ENCODE measurements around the gene THAP11. TPM values are rescaled to one million over a fixed set of nuclear protein-coding genes. Genes with fewer than 3 reads are reported as not detected.

Gene THAP11
- total RNA-seq, 1 experiment from 2014 or later: 46.5 TPM

DNA sequence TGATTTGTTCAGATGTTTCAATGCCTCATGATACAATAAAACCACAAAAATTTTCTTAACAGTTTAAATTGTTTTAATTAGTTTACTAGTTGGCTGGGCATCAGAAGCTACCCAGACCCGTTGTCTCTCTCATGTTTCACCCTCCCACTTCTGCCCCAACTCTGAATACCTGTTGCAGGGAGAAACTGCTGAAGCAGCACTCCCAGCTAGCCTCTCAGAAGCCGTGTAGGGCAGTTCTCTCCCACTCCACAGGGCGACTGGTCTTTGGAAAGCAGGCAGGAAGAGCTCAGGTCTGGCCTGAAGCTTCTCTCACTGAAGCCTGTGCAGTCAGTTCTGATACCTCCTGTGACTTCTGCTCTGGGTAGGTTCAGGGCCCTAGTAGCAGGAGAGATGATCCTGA lies 29.1 kb downstream of the THAP11 start:
- ATAC-seq: no peak

DNA sequence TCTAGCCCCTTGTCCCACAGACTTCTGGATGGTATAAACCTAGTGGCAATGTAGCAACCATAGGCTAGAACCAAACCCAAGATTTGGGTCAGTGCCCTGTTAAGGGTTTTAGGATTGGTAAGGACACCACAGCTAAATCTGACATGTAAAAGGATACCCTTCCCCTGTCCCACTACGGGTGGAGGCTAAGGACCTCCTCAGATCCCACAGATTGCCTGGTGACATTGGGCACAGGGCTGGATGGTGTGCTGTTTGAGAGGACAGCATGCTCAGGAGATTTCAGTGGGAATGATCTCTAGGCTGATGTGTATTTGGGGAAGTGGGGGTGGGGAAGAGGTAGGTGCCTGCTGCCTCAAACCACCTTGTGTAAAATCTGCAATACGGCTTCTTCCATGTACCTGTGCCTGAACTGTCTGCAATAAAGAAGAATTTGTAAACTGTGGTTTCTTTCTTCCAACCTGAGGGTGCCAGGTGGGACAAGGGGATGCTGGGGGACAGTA lies 30.1 kb downstream of the THAP11 start:
- DNase-seq (ENCODE audit: low spot score) (no peak), ATAC-seq (no peak)
- TF ChIP-seq, protein P1, sequence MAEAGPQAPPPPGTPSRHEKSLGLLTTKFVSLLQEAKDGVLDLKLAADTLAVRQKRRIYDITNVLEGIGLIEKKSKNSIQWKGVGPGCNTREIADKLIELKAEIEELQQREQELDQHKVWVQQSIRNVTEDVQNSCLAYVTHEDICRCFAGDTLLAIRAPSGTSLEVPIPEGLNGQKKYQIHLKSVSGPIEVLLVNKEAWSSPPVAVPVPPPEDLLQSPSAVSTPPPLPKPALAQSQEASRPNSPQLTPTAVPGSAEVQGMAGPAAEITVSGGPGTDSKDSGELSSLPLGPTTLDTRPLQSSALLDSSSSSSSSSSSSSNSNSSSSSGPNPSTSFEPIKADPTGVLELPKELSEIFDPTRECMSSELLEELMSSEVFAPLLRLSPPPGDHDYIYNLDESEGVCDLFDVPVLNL (CRISPR knock-in tag; IDR thresholded peaks at IDR 0.05; ENCODE audit: borderline replicate concordance, low read depth): no peak
- TF ChIP-seq ZNF232 (CRISPR knock-in tag; IDR thresholded peaks at IDR 0.05) (no peak), TP53 (CRISPR knock-in tag; IDR thresholded peaks at IDR 0.05) (no peak), RELA (CRISPR knock-in tag; IDR thresholded peaks at IDR 0.05; ENCODE audit: borderline replicate concordance) (no peak), CREB1 (CRISPR knock-in tag; IDR thresholded peaks at IDR 0.05) (no peak), PRRX2 (CRISPR knock-in tag; IDR thresholded peaks at IDR 0.05) (no peak), GRHL2 (CRISPR knock-in tag; IDR thresholded peaks at IDR 0.05; ENCODE audit: insufficient replicate concordance, severe bottlenecking) (no peak), ZBTB21 (CRISPR knock-in tag; IDR thresholded peaks at IDR 0.05; ENCODE audit: borderline replicate concordance) (no peak), FOXP1 (CRISPR knock-in tag; IDR thresholded peaks at IDR 0.05; ENCODE audit: borderline replicate concordance) (no peak), ZNF416 (CRISPR knock-in tag; IDR thresholded peaks at IDR 0.05) (no peak), TEAD1 (CRISPR knock-in tag; IDR thresholded peaks at IDR 0.05) (no peak)
- TF ChIP-seq, protein P2, sequence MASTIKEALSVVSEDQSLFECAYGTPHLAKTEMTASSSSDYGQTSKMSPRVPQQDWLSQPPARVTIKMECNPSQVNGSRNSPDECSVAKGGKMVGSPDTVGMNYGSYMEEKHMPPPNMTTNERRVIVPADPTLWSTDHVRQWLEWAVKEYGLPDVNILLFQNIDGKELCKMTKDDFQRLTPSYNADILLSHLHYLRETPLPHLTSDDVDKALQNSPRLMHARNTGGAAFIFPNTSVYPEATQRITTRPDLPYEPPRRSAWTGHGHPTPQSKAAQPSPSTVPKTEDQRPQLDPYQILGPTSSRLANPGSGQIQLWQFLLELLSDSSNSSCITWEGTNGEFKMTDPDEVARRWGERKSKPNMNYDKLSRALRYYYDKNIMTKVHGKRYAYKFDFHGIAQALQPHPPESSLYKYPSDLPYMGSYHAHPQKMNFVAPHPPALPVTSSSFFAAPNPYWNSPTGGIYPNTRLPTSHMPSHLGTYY (CRISPR knock-in tag; IDR thresholded peaks at IDR 0.05): no peak
- TF ChIP-seq, protein P3, sequence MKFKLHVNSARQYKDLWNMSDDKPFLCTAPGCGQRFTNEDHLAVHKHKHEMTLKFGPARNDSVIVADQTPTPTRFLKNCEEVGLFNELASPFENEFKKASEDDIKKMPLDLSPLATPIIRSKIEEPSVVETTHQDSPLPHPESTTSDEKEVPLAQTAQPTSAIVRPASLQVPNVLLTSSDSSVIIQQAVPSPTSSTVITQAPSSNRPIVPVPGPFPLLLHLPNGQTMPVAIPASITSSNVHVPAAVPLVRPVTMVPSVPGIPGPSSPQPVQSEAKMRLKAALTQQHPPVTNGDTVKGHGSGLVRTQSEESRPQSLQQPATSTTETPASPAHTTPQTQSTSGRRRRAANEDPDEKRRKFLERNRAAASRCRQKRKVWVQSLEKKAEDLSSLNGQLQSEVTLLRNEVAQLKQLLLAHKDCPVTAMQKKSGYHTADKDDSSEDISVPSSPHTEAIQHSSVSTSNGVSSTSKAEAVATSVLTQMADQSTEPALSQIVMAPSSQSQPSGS (CRISPR knock-in tag; IDR thresholded peaks at IDR 0.05; ENCODE audit: borderline replicate concordance, low read depth): no peak
- TF ChIP-seq, protein P4, sequence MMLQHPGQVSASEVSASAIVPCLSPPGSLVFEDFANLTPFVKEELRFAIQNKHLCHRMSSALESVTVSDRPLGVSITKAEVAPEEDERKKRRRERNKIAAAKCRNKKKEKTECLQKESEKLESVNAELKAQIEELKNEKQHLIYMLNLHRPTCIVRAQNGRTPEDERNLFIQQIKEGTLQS (CRISPR knock-in tag; conservative IDR thresholded peaks at IDR 0.05): no peak
- TF ChIP-seq, protein P5, sequence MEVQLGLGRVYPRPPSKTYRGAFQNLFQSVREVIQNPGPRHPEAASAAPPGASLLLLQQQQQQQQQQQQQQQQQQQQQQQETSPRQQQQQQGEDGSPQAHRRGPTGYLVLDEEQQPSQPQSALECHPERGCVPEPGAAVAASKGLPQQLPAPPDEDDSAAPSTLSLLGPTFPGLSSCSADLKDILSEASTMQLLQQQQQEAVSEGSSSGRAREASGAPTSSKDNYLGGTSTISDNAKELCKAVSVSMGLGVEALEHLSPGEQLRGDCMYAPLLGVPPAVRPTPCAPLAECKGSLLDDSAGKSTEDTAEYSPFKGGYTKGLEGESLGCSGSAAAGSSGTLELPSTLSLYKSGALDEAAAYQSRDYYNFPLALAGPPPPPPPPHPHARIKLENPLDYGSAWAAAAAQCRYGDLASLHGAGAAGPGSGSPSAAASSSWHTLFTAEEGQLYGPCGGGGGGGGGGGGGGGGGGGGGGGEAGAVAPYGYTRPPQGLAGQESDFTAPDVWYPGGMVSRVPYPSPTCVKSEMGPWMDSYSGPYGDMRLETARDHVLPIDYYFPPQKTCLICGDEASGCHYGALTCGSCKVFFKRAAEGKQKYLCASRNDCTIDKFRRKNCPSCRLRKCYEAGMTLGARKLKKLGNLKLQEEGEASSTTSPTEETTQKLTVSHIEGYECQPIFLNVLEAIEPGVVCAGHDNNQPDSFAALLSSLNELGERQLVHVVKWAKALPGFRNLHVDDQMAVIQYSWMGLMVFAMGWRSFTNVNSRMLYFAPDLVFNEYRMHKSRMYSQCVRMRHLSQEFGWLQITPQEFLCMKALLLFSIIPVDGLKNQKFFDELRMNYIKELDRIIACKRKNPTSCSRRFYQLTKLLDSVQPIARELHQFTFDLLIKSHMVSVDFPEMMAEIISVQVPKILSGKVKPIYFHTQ (CRISPR knock-in tag; IDR thresholded peaks at IDR 0.05): no peak
- TF ChIP-seq, protein P6, sequence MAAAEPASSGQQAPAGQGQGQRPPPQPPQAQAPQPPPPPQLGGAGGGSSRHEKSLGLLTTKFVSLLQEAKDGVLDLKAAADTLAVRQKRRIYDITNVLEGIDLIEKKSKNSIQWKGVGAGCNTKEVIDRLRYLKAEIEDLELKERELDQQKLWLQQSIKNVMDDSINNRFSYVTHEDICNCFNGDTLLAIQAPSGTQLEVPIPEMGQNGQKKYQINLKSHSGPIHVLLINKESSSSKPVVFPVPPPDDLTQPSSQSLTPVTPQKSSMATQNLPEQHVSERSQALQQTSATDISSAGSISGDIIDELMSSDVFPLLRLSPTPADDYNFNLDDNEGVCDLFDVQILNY (CRISPR knock-in tag; IDR thresholded peaks at IDR 0.05): no peak
- TF ChIP-seq, protein P7, sequence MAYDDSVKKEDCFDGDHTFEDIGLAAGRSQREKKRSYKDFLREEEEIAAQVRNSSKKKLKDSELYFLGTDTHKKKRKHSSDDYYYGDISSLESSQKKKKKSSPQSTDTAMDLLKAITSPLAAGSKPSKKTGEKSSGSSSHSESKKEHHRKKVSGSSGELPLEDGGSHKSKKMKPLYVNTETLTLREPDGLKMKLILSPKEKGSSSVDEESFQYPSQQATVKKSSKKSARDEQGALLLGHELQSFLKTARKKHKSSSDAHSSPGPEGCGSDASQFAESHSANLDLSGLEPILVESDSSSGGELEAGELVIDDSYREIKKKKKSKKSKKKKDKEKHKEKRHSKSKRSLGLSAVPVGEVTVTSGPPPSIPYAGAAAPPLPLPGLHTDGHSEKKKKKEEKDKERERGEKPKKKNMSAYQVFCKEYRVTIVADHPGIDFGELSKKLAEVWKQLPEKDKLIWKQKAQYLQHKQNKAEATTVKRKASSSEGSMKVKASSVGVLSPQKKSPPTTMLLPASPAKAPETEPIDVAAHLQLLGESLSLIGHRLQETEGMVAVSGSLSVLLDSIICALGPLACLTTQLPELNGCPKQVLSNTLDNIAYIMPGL (CRISPR knock-in tag; IDR thresholded peaks at IDR 0.05): no peak
- TF ChIP-seq, protein P8, sequence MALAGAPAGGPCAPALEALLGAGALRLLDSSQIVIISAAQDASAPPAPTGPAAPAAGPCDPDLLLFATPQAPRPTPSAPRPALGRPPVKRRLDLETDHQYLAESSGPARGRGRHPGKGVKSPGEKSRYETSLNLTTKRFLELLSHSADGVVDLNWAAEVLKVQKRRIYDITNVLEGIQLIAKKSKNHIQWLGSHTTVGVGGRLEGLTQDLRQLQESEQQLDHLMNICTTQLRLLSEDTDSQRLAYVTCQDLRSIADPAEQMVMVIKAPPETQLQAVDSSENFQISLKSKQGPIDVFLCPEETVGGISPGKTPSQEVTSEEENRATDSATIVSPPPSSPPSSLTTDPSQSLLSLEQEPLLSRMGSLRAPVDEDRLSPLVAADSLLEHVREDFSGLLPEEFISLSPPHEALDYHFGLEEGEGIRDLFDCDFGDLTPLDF (CRISPR knock-in tag; IDR thresholded peaks at IDR 0.05): no peak
- TF ChIP-seq, protein P9, sequence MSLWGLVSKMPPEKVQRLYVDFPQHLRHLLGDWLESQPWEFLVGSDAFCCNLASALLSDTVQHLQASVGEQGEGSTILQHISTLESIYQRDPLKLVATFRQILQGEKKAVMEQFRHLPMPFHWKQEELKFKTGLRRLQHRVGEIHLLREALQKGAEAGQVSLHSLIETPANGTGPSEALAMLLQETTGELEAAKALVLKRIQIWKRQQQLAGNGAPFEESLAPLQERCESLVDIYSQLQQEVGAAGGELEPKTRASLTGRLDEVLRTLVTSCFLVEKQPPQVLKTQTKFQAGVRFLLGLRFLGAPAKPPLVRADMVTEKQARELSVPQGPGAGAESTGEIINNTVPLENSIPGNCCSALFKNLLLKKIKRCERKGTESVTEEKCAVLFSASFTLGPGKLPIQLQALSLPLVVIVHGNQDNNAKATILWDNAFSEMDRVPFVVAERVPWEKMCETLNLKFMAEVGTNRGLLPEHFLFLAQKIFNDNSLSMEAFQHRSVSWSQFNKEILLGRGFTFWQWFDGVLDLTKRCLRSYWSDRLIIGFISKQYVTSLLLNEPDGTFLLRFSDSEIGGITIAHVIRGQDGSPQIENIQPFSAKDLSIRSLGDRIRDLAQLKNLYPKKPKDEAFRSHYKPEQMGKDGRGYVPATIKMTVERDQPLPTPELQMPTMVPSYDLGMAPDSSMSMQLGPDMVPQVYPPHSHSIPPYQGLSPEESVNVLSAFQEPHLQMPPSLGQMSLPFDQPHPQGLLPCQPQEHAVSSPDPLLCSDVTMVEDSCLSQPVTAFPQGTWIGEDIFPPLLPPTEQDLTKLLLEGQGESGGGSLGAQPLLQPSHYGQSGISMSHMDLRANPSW (CRISPR knock-in tag; conservative IDR thresholded peaks at IDR 0.05; ENCODE audit: low read depth): no peak
- H3K4me3 Mint-ChIP-seq: peak overlapping the region; percentile 92
- no peaks in the 10 kb centered on the region for H3K27me3 Mint-ChIP-seq (ENCODE audit: low read depth)
- CTCF ChIA-PET: interaction anchor here (0.8 to 1.9 kb wide), 2 partner anchors 10 to 56 kb away, joined by 3 to 14 read pairs; no protein-coding TSS in a partner anchor
- peaks cover 29% of the 10 kb centered on the region for H3K36me3 Mint-ChIP-seq
- H3K27ac Mint-ChIP-seq: peak overlapping the region; percentile 90
- POLR2A ChIA-PET: no interaction called here
- H3K9me3 Mint-ChIP-seq: no peaks in the 10 kb centered on the region
- H3K4me1 Mint-ChIP-seq: peaks cover 15% of the 10 kb centered on the region

More for the DNA sequence above, 29.1 kb downstream of the THAP11 start:
- no peak overlapping the region for H3K4me3 Mint-ChIP-seq
- H3K27ac Mint-ChIP-seq: no peak overlapping the region
- DNase-seq (ENCODE audit: low spot score): no peak
- H3K4me1 Mint-ChIP-seq: peaks cover 15% of the 10 kb centered on the region
- H3K9me3 Mint-ChIP-seq: no peaks in the 10 kb centered on the region
- no peaks in the 10 kb centered on the region for H3K27me3 Mint-ChIP-seq (ENCODE audit: low read depth)
- no peak for TF ChIP-seq OVOL2 (CRISPR knock-in tag; IDR thresholded peaks at IDR 0.05; ENCODE audit: borderline replicate concordance)
- peaks cover 30% of the 10 kb centered on the region for H3K36me3 Mint-ChIP-seq
- CTCF ChIA-PET: interaction anchor here (0.8 to 1.9 kb wide), 2 partner anchors 55 to 65 kb away, joined by 3 to 14 read pairs; partner anchors contain the start of genes RANBP10 and TSNAXIP1
- POLR2A ChIA-PET: interaction anchor here (0.7 kb wide), 1 partner anchor 39 kb away, joined by 3 read pairs; no protein-coding TSS in a partner anchor
